Common myeloid progenitor, CD34-positive (primary cell): ENCODE results near the gene KRT23.

Experiments
- CTCF ChIA-PET: fragments of 350-600 bp; sonication (Branson Sonifier 250); formaldehyde crosslinking; loops from one replicate; lab custom pipeline; 2021; ENCODE audit warnings: antibody characterized with exemption; lab: Charles Lee
- POLR2A ChIA-PET: fragments of 350-600 bp; sonication (Branson Sonifier 250); formaldehyde crosslinking; loops from one replicate; lab custom pipeline; 2021; ENCODE audit warnings: antibody characterized with exemption; lab: Charles Lee
- DNase-seq, 3 donors: peaks; one replicate each; pipeline versions ENCODE4 v3.0.0 to v3.0.0-alpha.2; 2013
- H3K27ac ChIP-seq, 2 experiments: 1 replicate in 1 of 2; 2 replicates in 1 of 2; pipeline ENCODE4 v1.7.0; 2013; ENCODE audit warnings: inconsistent platforms in 2 of 2, low read length in 2 of 2, mild to moderate bottlenecking in 2 of 2, low read depth in 1 of 2, moderate library complexity in 1 of 2; ENCODE audit not compliant: severe bottlenecking in 2 of 2, insufficient read depth in 1 of 2, poor library complexity in 1 of 2
- H3K27me3 ChIP-seq, 5 experiments: replicated peaks in 2 of 5; 1 replicate in 3 of 5; 2 replicates in 2 of 5; pipeline versions ENCODE4 v1.6.1 to v1.7.0; 2013; ENCODE audit warnings: low read length in 4 of 5, mild to moderate bottlenecking in 2 of 5, moderate library complexity in 2 of 5, inconsistent platforms in 1 of 5; ENCODE audit not compliant: insufficient read depth in 5 of 5, control insufficient read depth in 4 of 5
- H3K36me3 ChIP-seq, 4 experiments: 1 replicate in 2 of 4; 2 replicates in 2 of 4; pipeline versions ENCODE4 v1.6.1 to v1.7.0; 2013; ENCODE audit warnings: low read length in 3 of 4, control low read depth in 1 of 4, mild to moderate bottlenecking in 1 of 4; ENCODE audit not compliant: control insufficient read depth in 4 of 4, insufficient read depth in 4 of 4
- H3K4me1 ChIP-seq, 4 experiments: 1 replicate in 3 of 4; 2 replicates in 1 of 4; pipeline versions ENCODE4 v1.6.1 to v1.7.1; 2013; ENCODE audit warnings: low read length in 3 of 4, mild to moderate bottlenecking in 3 of 4, control low read depth in 1 of 4, inconsistent platforms in 1 of 4, moderate library complexity in 1 of 4; ENCODE audit not compliant: control insufficient read depth in 4 of 4, insufficient read depth in 4 of 4; ENCODE audit errors: control extremely low read depth in 1 of 4
- H3K4me3 ChIP-seq, 7 experiments: 1 replicate in 4 of 7; 2 replicates in 3 of 7; pipeline versions ENCODE4 v1.5.1 to v1.7.0; 2013; ENCODE audit warnings: mild to moderate bottlenecking in 7 of 7, low read length in 6 of 7, moderate library complexity in 6 of 7, inconsistent platforms in 2 of 7, low read depth in 2 of 7, control low read depth in 1 of 7; ENCODE audit not compliant: insufficient read depth in 4 of 7, control insufficient read depth in 1 of 7; ENCODE audit errors: extremely low read depth in 1 of 7
- H3K9me3 ChIP-seq, 5 experiments: 1 replicate in 4 of 5; 2 replicates in 1 of 5; pipeline versions ENCODE4 v1.6.1 to v1.7.1; 2013; ENCODE audit warnings: low read length in 4 of 5, mild to moderate bottlenecking in 2 of 5, inconsistent platforms in 1 of 5, low read depth in 1 of 5, moderate library complexity in 1 of 5; ENCODE audit not compliant: control insufficient read depth in 4 of 5, insufficient read depth in 2 of 5; ENCODE audit errors: control extremely low read depth in 1 of 5
- WGBS: methylation state at CpG from one replicate; pipeline ENCODE4 v1.1.5; 2013; ENCODE audit not compliant: insufficient coverage; 5-methylcytosine and 5-hydroxymethylcytosine counted together

Gene KRT23

GRCh38 chr17:40942553-40942952, 5.1 kb upstream of the KRT23 start:
- CTCF ChIA-PET = no interaction called here
- WGBS = 79% methylated on average over 3 of the region's 3 CpGs

GRCh38 chr17:40940266-40940665, 2.8 kb upstream of the KRT23 start:
- Histone ChIP-seq H3K27ac (no peak overlapping the region), H3K4me1 (no peaks in the 10 kb centered on the region), H3K36me3 (no peaks in the 10 kb centered on the region), H3K4me3 (no peak overlapping the region), H3K9me3 (no peaks in the 10 kb centered on the region), H3K27me3 (peaks cover 0 to 1% (median 0%) of the 10 kb centered on the region in 5 experiments)
- WGBS = 100% methylated on average over 3 of the region's 6 CpGs
- CTCF ChIA-PET = no interaction called here
- no peak for DNase-seq
- POLR2A ChIA-PET = no interaction called here

More at GRCh38 chr17:40942553-40942952, 5.1 kb upstream of the KRT23 start:
- no peak overlapping the region for H3K4me3 ChIP-seq
- no peaks in the 10 kb centered on the region for H3K36me3 ChIP-seq
- H3K27ac ChIP-seq = no peak overlapping the region
- H3K9me3 ChIP-seq = no peaks in the 10 kb centered on the region
- no peak for DNase-seq
- POLR2A ChIA-PET = no interaction called here
- H3K4me1 ChIP-seq = no peaks in the 10 kb centered on the region
- H3K27me3 ChIP-seq = peaks cover 0 to 7% (median 0%) of the 10 kb centered on the region in 5 experiments

- WGBS = 100% methylated on average over 1 of the region's 3 CpGs
- Histone ChIP-seq H3K27me3 (peaks cover 0 to 5% (median 0%) of the 10 kb centered on the region in 5 experiments), H3K27ac (no peak overlapping the region), H3K4me1 (no peaks in the 10 kb centered on the region), H3K36me3 (no peaks in the 10 kb centered on the region), H3K9me3 (no peaks in the 10 kb centered on the region), H3K4me3 (no peak overlapping the region)
- DNase-seq = no peak
- POLR2A ChIA-PET = no interaction called here
- CTCF ChIA-PET = no interaction called here
These were observed 1.5 kb upstream of the KRT23 start for GRCh38 chr17:40938981-40939380.

- Histone ChIP-seq H3K9me3 (no peaks in the 10 kb centered on the region), H3K27ac (no peak overlapping the region), H3K4me3 (no peak overlapping the region), H3K27me3 (peaks cover 0 to 5% (median 2%) of the 10 kb centered on the region in 5 experiments), H3K36me3 (no peaks in the 10 kb centered on the region), H3K4me1 (no peaks in the 10 kb centered on the region)
- ChIA-PET CTCF (no interaction called here), POLR2A (no interaction called here)
- DNase-seq = no peak
- WGBS = 100% methylated on average over 1 of the region's 5 CpGs
These were observed 470 bp downstream of the KRT23 start for GRCh38 chr17:40936976-40937375.

- Histone ChIP-seq H3K27ac (no peak overlapping the region), H3K36me3 (no peaks in the 10 kb centered on the region), H3K4me3 (no peak overlapping the region), H3K27me3 (peaks cover 0 to 5% (median 2%) of the 10 kb centered on the region in 5 experiments), H3K9me3 (no peaks in the 10 kb centered on the region), H3K4me1 (no peaks in the 10 kb centered on the region)
- WGBS = 96% methylated on average over 17 of the region's 19 CpGs
- ChIA-PET CTCF (no interaction called here), POLR2A (no interaction called here)
- DNase-seq = no peak
These were observed 942 bp downstream of the KRT23 start for GRCh38 chr17:40936437-40936971.

GRCh38 chr17:40935624-40936023, 1.8 kb downstream of the KRT23 start:
- 100% methylated on average over 2 of the region's 3 CpGs for WGBS
- Histone ChIP-seq H3K27ac (no peak overlapping the region), H3K27me3 (peaks cover 0 to 5% (median 3%) of the 10 kb centered on the region in 5 experiments), H3K4me1 (no peaks in the 10 kb centered on the region), H3K4me3 (no peak overlapping the region), H3K36me3 (no peaks in the 10 kb centered on the region), H3K9me3 (no peaks in the 10 kb centered on the region)
- no peak for DNase-seq
- POLR2A ChIA-PET = no interaction called here
- CTCF ChIA-PET = no interaction called here

- Histone ChIP-seq H3K27ac (no peak overlapping the region), H3K9me3 (no peaks in the 10 kb centered on the region), H3K4me3 (no peak overlapping the region), H3K36me3 (no peaks in the 10 kb centered on the region), H3K27me3 (peaks cover 0 to 5% (median 4%) of the 10 kb centered on the region in 5 experiments), H3K4me1 (no peaks in the 10 kb centered on the region)
- DNase-seq = no peak
- POLR2A ChIA-PET = no interaction called here
- no CpG with 5 or more reads among the region's 2 CpGs for WGBS
- CTCF ChIA-PET = interaction anchor here (1.0 kb wide), 1 partner anchor 16 kb away, joined by 3 read pairs; no protein-coding TSS in a partner anchor
These were observed 4.8 kb downstream of the KRT23 start for GRCh38 chr17:40932608-40933007.
